ENCODE results near the gene EYA2.
A peak's percentile ranks its signal among the peaks of the same experiment; 100 is the strongest.
"Not testable (repeated sequence)": the region's sequence is repeated elsewhere in the genome, so short reads cannot be mapped to it uniquely, and the experiment has no call there.

The EYA2 gene

DNA sequence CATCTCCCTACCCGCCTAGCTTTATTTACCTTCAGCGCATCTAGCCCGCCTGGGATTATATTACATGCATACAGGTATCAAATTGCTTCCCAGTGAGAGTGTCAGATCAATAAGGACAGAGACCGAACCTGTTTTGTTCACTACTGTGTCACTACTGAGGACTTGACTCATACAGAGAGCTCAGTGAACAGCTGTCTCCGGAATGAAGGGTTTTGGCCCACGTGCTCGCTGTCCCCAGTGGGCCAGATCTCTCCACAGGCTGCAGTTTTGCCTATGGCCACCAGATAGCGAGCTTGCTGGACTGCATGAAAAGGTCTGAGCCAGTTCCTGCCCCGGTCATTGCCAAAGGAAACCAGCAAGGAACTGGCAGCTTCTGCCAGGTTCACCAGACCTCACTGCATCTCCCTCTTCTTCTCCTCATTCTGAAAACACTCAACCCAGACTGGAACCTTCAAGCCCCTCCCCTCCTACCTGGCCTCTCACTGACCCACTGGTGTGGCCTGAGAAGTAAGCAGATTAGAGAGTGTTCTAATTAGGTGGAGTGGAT is 311.0 kb downstream of the EYA2 start:
- peak; percentile 61 for DNase-seq (ENCODE audit: low read depth)
- H3K4me3 ChIP-seq (ENCODE audit: low read depth, low read length), result no peak overlapping the region
- TF ChIP-seq POLR2A (IDR thresholded peaks at IDR 0.05; ENCODE audit: extremely low read depth, insufficient read length) (no peak), MYC (IDR thresholded peaks at IDR 0.05; ENCODE audit: low read depth, low read length) (no peak), MAX (IDR thresholded peaks at IDR 0.05; ENCODE audit: low read depth, low read length) (no peak)
- TF ChIP-seq, protein P1, sequence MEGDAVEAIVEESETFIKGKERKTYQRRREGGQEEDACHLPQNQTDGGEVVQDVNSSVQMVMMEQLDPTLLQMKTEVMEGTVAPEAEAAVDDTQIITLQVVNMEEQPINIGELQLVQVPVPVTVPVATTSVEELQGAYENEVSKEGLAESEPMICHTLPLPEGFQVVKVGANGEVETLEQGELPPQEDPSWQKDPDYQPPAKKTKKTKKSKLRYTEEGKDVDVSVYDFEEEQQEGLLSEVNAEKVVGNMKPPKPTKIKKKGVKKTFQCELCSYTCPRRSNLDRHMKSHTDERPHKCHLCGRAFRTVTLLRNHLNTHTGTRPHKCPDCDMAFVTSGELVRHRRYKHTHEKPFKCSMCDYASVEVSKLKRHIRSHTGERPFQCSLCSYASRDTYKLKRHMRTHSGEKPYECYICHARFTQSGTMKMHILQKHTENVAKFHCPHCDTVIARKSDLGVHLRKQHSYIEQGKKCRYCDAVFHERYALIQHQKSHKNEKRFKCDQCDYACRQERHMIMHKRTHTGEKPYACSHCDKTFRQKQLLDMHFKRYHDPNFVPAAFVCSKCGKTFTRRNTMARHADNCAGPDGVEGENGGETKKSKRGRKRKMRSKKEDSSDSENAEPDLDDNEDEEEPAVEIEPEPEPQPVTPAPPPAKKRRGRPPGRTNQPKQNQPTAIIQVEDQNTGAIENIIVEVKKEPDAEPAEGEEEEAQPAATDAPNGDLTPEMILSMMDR (IDR thresholded peaks at IDR 0.05; ENCODE audit: low read depth, low read length), result peak; percentile 63

DNA sequence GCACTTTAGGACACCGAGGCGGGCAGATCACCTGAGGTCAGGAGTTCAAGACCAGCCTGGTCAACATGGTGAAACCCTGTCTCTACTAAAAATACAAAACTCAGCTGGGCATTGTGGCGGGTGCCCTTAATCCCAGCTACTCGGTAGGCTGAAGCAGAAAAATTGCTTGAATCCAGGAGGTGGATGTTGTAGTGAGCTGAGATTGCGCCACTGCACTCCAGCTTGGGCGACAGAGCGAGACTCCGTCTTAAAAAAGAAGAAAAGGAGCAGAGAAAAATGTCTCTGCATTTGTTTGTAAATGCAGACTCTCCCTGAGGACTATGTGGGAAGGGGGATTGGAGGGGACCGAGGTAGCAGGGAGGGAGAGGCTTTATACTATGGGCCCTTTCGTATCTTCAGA is 311.9 kb downstream of the EYA2 start:
- DNase-seq (ENCODE audit: low read depth); H3K4me3 ChIP-seq (ENCODE audit: low read depth, low read length): not testable (repeated sequence)

- no peak for DNase-seq (ENCODE audit: low read depth)
- no peak overlapping the region for H3K4me3 ChIP-seq (ENCODE audit: low read depth, low read length)
- TF ChIP-seq POLR2A (IDR thresholded peaks at IDR 0.05; ENCODE audit: extremely low read depth, insufficient read length) (no peak), MYC (IDR thresholded peaks at IDR 0.05; ENCODE audit: low read depth, low read length) (no peak), MAX (IDR thresholded peaks at IDR 0.05; ENCODE audit: low read depth, low read length) (no peak)
- TF ChIP-seq, protein P1 (IDR thresholded peaks at IDR 0.05; ENCODE audit: low read depth, low read length), result no peak
Observed at GRCh38 chr20:47206962-47207641, 312.5 kb downstream of the EYA2 start.

DNA sequence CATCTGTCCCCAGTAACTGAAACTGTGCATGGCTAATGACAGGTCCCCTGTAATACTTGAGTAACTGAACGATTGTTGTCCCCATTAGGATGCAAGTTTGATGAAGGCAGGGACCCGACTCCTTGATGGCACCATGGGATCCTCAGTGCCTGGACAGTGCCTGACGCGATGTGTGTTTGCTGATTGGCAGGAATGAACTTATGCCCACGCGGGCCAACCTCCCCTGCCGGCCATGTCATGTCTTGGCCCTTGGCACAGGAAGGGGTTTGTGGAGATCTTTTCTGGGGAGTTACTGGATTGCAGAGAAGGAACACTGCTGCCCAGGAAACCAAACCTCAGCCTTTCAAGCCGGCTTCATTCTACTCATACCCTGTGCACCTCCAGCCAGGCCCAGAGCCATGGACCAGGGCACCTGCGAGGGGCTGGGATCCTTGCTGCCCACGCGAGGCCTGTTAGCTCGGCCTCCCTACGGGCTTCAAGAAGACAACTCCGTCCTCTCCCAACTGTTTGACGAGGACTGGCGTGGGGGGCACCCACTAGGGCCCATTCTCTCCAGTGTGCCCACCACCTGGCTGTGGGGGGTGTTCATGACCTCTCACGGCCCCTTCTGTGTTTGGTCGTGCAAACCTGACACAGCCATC is 314.0 kb downstream of the EYA2 start:
- no peak overlapping the region for H3K4me3 ChIP-seq (ENCODE audit: low read depth, low read length)
- no peak for DNase-seq (ENCODE audit: low read depth)
- TF ChIP-seq, protein P1 (IDR thresholded peaks at IDR 0.05; ENCODE audit: low read depth, low read length), result no peak
- TF ChIP-seq MYC (IDR thresholded peaks at IDR 0.05; ENCODE audit: low read depth, low read length) (no peak), POLR2A (IDR thresholded peaks at IDR 0.05; ENCODE audit: extremely low read depth, insufficient read length) (no peak), MAX (IDR thresholded peaks at IDR 0.05; ENCODE audit: low read depth, low read length) (no peak)

- no peak overlapping the region for H3K4me3 ChIP-seq (ENCODE audit: low read depth, low read length)
- no peak for DNase-seq (ENCODE audit: low read depth)
- no peak for TF ChIP-seq POLR2A (IDR thresholded peaks at IDR 0.05; ENCODE audit: extremely low read depth, insufficient read length)
- no peak for TF ChIP-seq MYC (IDR thresholded peaks at IDR 0.05; ENCODE audit: low read depth, low read length)
Observed at GRCh38 chr20:47209982-47210381, 315.3 kb downstream of the EYA2 start.

DNA sequence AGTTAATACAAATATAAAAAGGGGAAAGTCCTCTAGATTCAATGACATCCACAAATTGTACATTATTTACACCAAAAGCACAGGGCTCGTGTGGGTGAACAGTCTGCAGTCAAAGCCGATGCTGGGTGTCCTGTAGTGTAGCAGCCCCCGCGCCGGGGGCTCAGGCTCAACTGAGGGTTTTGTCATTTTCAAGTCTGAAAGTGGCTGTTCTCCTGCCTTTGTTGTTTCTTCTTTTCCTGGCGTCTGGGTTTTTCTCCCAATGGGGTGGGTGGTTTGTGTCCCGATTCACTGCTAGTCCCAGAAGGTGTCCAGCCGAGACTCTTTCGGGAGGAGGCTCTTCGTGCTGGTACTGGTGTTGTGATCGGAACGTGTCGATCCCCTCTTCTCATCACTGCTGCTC is 315.8 kb downstream of the EYA2 start:
- DNase-seq (ENCODE audit: low read depth), result no peak
- H3K4me3 ChIP-seq (ENCODE audit: low read depth, low read length), result no peak overlapping the region
- TF ChIP-seq POLR2A (IDR thresholded peaks at IDR 0.05; ENCODE audit: extremely low read depth, insufficient read length) (no peak), MAX (IDR thresholded peaks at IDR 0.05; ENCODE audit: low read depth, low read length) (no peak), MYC (IDR thresholded peaks at IDR 0.05; ENCODE audit: low read depth, low read length) (no peak)
- TF ChIP-seq, protein P1 (IDR thresholded peaks at IDR 0.05; ENCODE audit: low read depth, low read length), result no peak

All from NB4 (cell line).